Mucosa of rectum (tissue), 2 donors: ENCODE data around the gene ANO10.
"Not testable (repeated sequence)": the region's sequence is repeated elsewhere in the genome, so short reads cannot be mapped to it uniquely, and the experiment has no call there.

Experiments
- H3K27ac ChIP-seq, 2 donors: one replicate each; pipeline ENCODE4 v1.7.0; 2013; ENCODE audit warnings: inconsistent platforms in 2 of 2, low read depth in 2 of 2, low read length in 2 of 2
- H3K27me3 ChIP-seq, 2 donors: one replicate each; pipeline ENCODE4 v1.7.0; 2013; ENCODE audit warnings: low read length in 2 of 2; ENCODE audit not compliant: control insufficient read depth in 2 of 2, insufficient read depth in 2 of 2
- H3K36me3 ChIP-seq, 2 donors: one replicate each; pipeline ENCODE4 v1.7.0; 2013; ENCODE audit warnings: low read length in 2 of 2; ENCODE audit not compliant: control insufficient read depth in 2 of 2, insufficient read depth in 2 of 2
- H3K4me1 ChIP-seq, 2 donors: one replicate each; pipeline ENCODE4 v1.7.0; 2013; ENCODE audit warnings: low read length in 2 of 2, mild to moderate bottlenecking in 1 of 2; ENCODE audit not compliant: control insufficient read depth in 2 of 2, insufficient read depth in 2 of 2
- H3K4me3 ChIP-seq, 2 donors: one replicate each; pipeline ENCODE4 v1.7.0; 2013; ENCODE audit warnings: low read length in 2 of 2
- H3K9ac ChIP-seq, 2 donors: one replicate each; pipeline ENCODE4 v1.7.0; 2013; ENCODE audit warnings: low read length in 2 of 2, low read depth in 1 of 2, mild to moderate bottlenecking in 1 of 2
- H3K9me3 ChIP-seq, 2 donors: one replicate each; pipeline ENCODE4 v1.7.0; 2013; ENCODE audit warnings: low read length in 2 of 2; ENCODE audit not compliant: control insufficient read depth in 2 of 2
- donor health status: healthy.
- donor health status: Normal muscosa, but diverticular disease.

Gene ANO10

DNA sequence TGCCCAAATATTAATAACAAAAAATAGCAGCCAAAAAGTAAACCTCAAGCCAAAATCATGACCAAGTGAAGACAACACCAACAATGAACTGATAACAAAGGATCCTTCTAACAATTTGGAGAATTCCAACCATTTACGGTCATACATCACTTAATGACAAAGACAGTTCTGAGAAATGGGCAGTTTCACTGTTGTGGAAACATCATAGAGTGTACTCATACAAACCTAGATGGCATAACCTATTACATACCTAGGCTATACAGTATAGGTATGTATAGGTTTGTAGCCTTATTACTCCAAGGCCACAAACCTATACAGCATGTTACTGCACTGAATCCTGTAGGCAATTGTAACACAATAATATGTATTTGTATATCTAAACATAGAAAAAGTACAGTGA lies 12.4 kb downstream of the ANO10 start:
- no peak overlapping the region for H3K27ac ChIP-seq
- peaks cover 0 to 6% of the 10 kb centered on the region in 2 donors for H3K36me3 ChIP-seq
- no peak overlapping the region for H3K9ac ChIP-seq
- no peak overlapping the region for H3K4me3 ChIP-seq
- H3K9me3 ChIP-seq: no peaks in the 10 kb centered on the region
- H3K27me3 ChIP-seq: no peaks in the 10 kb centered on the region
- peaks cover 8 to 21% of the 10 kb centered on the region in 2 donors for H3K4me1 ChIP-seq

DNA sequence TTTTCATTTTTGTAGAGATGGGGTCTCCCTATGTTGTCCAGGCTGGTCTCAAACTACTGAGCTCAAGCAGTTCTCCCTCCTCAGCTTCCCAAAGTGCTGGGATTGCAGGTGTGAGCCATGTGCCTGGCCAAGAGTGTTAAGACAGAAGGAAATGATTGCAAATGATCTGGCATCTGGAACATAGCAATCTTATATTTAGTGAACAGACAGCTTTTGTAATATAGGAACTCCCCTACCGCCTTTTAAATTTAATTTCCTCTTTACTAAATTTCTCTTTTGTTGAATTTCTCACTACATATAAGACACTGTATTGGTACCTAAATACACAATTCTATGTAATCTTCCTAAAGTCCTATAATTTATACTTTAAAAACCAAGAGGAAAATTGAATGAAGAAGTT lies 13.1 kb downstream of the ANO10 start:
- H3K27ac ChIP-seq: no peak overlapping the region
- H3K4me3 ChIP-seq: no peak overlapping the region
- H3K9me3 ChIP-seq: no peaks in the 10 kb centered on the region
- no peak overlapping the region for H3K9ac ChIP-seq
- H3K27me3 ChIP-seq: no peaks in the 10 kb centered on the region
- H3K4me1 ChIP-seq: peaks cover 8 to 20% of the 10 kb centered on the region in 2 donors
- peaks cover 2 to 6% of the 10 kb centered on the region in 2 donors for H3K36me3 ChIP-seq

GRCh38 chr3:43606284-43606683 lies 15.5 kb downstream of the ANO10 start:
- Histone ChIP-seq H3K4me3 (no peak overlapping the region), H3K4me1 (peaks cover 4 to 5% of the 10 kb centered on the region in 2 donors), H3K36me3 (peaks cover 5 to 6% of the 10 kb centered on the region in 2 donors), H3K27ac (no peak overlapping the region), H3K9me3 (no peaks in the 10 kb centered on the region), H3K27me3 (no peaks in the 10 kb centered on the region), H3K9ac (no peak overlapping the region)

GRCh38 chr3:43599959-43600358 lies 21.9 kb downstream of the ANO10 start:
- H3K27ac ChIP-seq, H3K4me3 ChIP-seq, H3K36me3 ChIP-seq, H3K4me1 ChIP-seq, H3K9ac ChIP-seq, H3K27me3 ChIP-seq, H3K9me3 ChIP-seq: not testable (repeated sequence)

DNA sequence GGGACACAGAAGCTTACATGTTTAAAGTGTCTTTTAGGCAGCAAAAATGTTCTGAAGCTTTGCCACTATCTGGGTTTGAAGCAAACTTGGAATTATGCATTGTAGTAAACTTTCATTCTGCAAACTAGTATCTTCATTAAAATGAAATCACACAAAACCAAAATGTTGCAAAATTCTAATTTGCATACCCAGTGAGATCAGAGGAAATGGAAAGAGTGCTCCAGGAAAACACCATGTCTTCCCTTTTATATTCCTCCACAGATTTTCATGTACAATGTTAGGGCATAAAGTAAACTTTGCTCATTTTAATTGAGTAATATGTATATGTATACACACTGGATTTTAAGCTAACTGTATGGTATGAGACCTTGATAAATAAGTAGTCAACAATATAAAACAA lies 23.9 kb downstream of the ANO10 start:
- H3K27ac ChIP-seq: no peak overlapping the region
- H3K27me3 ChIP-seq: no peaks in the 10 kb centered on the region
- H3K9ac ChIP-seq: no peak overlapping the region
- no peaks in the 10 kb centered on the region for H3K4me1 ChIP-seq
- H3K4me3 ChIP-seq: no peak overlapping the region
- H3K36me3 ChIP-seq: peaks cover 0 to 3% of the 10 kb centered on the region in 2 donors
- no peaks in the 10 kb centered on the region for H3K9me3 ChIP-seq

DNA sequence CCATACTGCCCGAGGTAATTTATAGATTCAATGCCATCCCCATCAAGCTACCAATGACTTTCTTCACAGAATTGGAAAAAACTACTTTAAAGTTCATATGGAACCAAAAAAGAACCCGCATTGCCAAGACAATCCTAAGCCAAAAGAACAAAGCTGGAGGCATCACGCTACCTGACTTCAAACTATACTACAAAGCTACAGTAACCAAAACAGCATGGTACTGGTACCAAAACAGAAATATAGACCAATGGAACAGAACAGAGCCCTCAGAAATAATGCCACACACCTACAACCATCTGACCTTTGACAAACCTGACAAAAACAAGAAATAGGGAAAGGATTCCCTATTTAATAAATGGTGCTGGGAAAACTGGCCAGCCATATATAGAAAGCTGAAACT lies 25.6 kb downstream of the ANO10 start:
- not testable (repeated sequence) for H3K4me1 ChIP-seq, H3K9me3 ChIP-seq, H3K27me3 ChIP-seq, H3K4me3 ChIP-seq, H3K27ac ChIP-seq, H3K9ac ChIP-seq, H3K36me3 ChIP-seq

DNA sequence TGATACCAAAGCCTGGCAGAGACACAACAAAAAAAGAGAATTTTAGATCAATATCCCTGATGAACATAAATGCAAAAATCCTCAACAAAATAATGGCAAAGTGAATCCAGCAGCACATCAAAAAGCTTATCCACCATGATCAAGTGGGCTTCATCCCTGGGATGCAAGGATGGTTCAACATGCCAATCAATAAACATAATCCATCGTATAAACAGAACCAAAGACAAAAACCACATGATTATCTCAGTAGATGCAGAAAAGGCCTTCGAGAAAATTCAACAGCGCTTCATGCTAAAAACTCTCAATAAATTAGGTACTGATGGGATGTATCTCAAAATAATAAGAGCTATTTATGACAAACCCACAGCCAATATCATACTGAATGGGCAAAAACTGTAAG lies 26.5 kb downstream of the ANO10 start:
- not testable (repeated sequence) for H3K4me3 ChIP-seq, H3K4me1 ChIP-seq, H3K36me3 ChIP-seq, H3K9me3 ChIP-seq, H3K27me3 ChIP-seq, H3K27ac ChIP-seq, H3K9ac ChIP-seq

DNA sequence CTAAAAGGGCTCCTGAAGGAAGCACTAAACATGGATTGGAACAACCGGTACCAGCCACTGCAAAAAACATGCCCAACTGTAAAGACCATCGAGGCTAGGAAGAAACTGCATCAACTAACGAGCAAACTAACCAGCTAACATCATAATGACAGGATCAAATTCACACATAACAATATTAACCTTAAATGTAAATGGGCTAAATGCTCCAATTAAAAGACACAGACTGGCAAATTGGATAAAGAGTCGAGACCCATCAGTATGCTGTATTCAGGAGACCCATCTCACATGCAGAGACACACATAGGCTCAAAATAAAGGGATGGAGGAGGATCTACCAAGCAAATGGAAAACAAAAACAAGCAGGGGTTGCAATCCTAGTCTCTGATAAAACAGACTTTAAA lies 28.2 kb downstream of the ANO10 start:
- not testable (repeated sequence) for H3K9me3 ChIP-seq, H3K36me3 ChIP-seq, H3K27me3 ChIP-seq, H3K4me1 ChIP-seq, H3K4me3 ChIP-seq, H3K9ac ChIP-seq, H3K27ac ChIP-seq

- not testable (repeated sequence) for H3K9me3 ChIP-seq, H3K4me3 ChIP-seq, H3K36me3 ChIP-seq, H3K4me1 ChIP-seq, H3K9ac ChIP-seq, H3K27me3 ChIP-seq, H3K27ac ChIP-seq
Observed at GRCh38 chr3:43591866-43592265, 29.9 kb downstream of the ANO10 start.

DNA sequence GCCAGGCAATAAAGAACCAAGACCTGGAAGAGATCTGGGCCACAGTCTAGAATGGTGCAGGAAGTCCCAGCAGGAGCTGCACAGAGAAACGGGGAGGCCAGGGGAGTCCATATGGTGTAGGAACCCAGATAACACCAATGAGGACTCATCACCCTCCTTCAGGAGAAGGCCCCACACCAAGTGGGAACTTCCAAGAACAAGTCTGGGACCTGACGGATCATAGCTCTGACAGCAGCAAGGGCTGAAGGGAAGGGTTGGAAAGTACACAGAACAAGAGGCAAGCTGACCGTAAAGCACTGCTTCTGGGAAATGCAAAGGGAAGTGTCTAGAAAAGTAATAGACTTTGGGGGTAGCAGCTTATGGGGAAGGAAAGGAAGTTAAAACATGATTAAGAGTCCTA lies 34.5 kb downstream of the ANO10 start:
- H3K4me3 ChIP-seq: no peak overlapping the region
- H3K9me3 ChIP-seq: no peaks in the 10 kb centered on the region
- no peaks in the 10 kb centered on the region for H3K4me1 ChIP-seq
- no peak overlapping the region for H3K9ac ChIP-seq
- no peaks in the 10 kb centered on the region for H3K27me3 ChIP-seq
- H3K36me3 ChIP-seq: peaks cover 0 to 6% of the 10 kb centered on the region in 2 donors
- no peak overlapping the region for H3K27ac ChIP-seq
